Pons (tissue), 1 donor: Measurements from ENCODE around the gene PTPN7.
"Not testable (repeated sequence)": the region's sequence is repeated elsewhere in the genome, so short reads cannot be mapped to it uniquely, and the experiment has no call there.

Experiments used
- DNase-seq: peaks from one replicate; pipeline ENCODE4 v3.0.0-alpha.2; 2016; ENCODE audit warnings: low spot score

PTPN7 gene

DNA sequence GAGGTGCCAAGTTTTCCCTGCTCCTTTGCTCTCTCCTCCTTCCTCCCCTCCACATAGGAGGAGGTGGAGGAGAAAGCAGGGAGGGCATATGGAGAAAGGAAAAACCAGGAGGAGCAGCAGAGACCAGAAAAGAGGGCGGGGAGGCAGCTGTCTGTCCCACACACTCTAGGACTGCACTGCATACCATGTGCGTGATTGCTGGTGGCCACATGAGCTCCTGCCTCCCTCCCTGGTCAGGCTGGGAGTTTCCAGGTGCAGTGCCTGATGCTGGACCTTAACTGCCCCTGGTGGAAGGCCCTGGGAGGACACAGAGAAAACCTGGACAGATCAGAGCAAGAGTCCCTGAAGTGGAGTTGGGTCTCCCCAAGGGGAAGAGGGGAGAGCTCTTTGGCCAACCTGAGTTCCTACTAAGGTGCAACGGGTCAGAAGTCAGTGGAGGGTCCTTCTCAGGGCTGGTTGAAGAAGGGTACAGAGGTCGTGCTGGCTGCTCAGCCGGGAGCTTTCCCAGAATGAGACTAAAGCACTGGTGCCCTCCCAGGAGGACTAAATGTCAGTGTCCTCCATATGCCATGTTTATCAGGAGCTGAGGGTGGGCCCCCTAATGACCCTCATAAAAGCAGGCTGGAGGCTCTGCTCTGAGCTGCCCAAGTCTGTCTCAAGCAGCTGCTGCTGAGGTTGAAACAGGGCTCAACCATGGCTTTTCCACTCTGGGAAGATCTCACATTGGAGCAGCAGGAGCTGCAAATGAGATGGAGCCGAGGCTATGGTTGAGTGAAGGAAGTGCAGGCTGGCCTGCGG is 29.7 kb upstream of the PTPN7 start:
- DNase-seq: no peak

DNA sequence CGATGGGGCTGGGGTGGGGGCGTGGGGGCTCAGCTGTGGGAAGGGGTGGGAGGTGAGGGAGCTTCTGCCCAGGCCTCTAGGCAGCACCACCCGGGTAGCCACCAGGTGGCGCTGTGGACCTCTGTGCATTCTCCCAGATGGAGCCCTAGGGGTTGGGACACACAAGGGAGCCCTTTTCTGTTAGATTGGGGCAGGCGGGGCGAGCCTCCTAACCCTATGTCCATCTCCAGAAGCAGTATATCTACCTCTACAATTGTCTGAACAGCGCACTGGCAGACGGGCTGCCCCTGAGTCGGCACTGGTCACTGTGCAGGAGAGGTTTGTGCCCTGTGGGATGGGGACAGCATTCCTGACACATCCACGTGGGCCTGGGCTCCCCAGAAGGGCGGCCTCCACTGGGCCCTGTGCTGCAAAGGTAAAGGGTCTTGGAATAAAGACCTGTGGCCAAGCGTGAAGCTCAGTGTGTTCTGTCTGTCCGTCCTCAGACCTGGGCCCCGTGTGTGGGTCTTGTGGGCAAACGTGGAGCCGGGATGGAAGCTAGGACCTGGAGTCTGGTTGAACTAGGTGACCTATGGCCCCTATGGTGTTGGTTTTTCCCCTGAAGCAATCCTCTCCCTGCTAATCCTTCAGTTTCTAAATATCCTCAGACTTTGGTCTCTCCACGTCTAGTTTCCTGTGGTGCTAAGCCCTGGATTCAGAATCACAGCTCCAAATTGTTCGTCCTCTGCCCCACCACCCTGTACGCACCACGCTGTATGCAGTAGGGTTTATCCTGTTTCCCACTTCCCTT is 28.8 kb upstream of the PTPN7 start:
- DNase-seq: peak; percentile 24

DNA sequence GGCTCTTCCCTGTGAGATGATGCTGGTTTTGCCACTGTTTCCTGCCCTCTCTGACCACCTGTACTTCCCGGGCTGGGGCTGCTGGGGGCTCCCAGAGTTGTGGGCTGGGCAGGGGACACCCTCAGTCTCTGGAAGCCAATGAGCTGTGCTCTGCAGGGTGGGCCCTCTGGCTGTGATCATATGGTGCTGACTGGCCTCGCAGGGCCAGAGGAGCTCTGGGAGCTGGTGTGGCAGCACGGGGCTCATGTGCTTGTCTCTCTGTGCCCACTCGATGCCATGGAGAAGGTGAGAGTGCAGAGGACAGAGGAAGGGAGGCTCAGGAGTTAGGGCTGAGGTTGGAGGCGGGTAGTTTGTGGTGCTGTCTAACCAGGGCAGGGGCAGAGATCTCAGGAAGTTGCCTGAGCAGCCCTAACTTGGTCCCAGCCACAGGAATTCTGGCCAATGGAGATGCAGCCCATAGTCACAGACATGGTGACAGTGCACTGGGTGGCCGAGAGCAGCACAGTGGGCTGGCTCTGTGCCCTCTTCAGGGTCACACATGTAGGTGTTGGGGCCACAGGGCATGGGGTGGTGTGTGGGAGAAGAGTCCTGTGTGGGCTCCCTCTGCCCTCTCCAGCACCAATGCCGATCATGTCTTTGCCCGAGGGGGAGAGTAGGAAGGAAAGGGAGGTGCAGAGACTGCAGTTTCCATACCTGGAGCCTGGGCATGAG is 27.4 kb upstream of the PTPN7 start:
- DNase-seq: no peak

DNA sequence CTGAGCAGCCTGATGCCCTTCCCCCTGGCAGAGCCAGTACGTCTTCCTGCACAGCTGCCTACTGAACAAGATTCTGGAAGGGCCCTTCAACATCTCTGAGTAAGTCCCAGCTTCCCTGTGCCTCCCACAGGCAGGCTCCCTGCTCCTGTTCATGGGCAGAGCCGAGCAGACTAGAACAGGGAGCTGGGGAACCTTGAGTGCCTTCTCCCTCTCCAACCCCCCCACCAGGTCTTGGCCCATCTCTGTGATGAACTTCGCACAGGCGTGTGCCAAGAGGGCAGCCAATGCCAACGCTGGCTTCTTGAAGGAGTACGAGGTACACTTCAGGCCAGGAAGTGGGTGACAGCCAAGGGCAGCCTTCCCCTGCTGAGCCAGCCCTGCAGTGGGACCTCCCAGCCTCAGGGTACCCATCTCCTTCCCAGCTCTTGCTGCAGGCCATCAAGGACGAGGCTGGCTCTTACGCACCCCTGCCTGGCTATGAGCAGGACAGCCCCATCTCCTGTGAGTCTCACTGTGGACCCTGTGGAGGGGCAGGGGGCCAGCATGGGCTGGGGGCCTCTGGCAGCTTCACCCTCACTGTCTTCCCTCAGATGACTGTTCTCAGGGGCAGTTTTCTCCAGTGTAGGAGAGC is 26.8 kb upstream of the PTPN7 start:
- DNase-seq: no peak

DNA sequence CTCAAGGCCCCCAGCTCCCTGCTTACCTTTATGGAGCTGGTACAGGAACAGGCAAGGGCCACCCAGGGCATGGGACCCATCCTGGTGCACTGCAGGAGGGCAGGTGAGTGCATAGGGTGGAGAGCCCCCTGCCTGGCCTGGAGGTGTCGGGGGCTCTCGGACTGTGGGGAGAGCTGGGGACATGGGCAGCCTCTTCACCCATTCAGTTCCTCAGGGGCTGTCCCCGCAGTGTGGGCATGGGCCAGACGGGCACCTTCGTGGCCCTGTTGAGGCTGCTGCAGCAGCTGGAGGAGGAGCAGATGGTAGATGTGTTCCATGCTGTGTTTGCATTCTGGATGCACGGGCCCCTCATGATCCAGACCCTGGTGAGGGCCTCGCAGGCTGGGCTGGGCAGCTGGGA is 25.9 kb upstream of the PTPN7 start:
- DNase-seq: no peak

DNA sequence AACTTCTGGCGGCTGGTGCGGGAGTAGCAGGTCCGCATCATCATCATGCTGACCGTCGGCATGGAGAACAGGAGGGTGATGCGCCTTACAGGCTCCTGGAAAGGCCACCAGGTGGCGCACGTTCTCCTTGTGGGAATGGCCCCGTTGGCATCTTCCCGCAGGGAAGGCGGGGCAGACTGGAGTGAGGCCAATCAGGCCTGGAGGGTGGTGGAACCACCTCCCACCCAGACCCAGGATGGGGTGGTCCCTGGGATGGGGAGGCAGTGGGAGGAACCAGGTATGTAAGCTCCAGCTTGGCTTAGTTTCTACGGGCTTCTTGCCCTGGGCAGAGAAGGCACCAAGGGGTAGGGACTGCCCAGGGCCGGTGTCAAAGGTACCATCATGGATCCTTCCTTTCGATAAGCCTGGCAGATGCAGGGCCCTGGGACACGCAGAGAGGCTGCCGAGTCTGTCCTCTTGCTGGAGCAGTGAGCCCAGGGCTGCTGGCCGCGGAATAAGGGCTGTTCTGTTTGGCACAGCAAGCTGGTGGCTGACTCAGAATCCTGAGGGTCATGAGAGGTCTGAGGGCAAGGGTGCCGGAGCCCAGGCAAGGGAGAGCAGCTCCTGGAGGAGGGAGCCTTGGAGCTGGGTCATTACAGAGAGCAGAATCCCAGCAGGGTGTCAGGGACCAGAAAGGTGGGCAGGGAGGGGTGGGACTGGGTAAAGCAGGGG is 24.5 kb upstream of the PTPN7 start:
- DNase-seq: peak; percentile 78

DNA sequence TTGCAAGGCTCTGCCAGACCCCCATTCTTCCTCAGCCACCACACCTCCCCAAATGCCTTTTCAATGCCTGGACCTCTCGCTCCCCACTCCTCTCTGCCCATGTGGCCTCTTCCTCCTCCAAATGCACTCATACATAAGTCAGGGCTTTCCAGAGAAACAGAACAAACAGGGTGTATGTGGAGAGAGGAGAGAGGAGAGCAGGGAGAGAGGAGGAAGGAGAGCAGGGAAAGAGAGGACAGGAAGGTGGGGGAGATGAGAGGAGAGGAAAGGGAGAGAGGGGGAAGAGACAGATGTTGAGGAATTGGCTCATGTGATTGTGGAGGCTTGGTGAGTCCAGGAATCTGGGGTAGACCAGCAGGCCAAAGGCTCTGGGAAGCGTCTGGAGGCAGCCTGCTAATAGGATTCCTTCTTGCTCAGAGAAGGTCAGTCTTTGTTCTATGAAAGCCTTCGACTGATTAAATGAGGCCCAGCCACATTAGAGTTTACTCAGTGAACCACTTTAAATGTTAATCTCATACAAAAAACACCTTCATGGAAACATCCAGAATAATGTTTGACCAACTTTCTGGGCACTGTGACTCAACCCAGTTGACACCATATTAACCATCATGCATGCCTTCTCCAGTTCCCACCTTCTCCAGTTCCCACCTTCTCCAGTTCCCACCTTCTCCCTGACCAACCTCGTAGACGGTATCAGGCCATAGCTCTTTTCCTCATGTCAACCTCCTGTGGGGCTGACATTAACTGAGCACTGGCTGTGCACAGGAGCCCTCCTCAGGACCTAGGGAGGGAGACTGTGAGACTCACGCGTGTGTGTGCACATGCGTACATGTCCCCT is 21.9 kb upstream of the PTPN7 start:
- DNase-seq: no peak

DNA sequence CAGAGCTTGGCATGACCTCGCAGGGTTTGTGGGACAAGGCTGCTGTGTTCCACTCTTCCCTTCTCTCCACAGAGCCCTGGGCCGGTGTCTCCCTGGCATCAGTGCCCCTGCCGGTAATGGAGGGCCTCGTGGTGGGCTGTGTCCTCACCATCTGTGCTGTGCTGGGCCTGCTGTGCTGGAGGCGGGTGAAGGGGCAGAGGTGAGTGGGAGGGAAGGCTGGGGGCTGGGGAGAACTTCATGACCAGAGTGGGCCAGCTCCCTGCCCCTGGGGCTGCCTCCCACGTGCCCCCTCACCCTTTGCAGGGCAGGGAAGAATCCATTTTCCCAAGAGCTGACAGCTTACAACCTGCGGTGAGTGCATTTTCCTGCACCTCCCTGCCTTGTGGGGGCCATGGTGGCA is 21.2 kb upstream of the PTPN7 start:
- DNase-seq: no peak

DNA sequence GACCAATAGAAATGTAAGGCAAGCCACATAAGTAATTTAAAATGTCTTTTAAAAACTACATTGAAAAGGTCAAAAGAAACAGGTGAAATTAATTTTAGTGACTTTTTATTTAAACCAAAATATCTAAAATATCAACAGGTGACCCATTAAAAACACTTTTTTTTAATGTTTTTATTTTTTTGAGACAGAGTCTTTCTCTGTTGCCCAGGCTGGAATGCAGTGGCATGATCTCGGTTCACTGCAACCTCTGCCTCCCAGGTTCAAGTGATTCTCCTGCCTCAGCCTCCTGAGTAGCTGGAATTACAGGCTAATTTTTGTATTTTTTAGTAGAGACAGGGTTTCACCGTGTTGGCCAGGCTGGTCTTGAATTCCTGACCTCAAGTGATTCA is 20.3 kb upstream of the PTPN7 start:
- not testable (repeated sequence) for DNase-seq

DNA sequence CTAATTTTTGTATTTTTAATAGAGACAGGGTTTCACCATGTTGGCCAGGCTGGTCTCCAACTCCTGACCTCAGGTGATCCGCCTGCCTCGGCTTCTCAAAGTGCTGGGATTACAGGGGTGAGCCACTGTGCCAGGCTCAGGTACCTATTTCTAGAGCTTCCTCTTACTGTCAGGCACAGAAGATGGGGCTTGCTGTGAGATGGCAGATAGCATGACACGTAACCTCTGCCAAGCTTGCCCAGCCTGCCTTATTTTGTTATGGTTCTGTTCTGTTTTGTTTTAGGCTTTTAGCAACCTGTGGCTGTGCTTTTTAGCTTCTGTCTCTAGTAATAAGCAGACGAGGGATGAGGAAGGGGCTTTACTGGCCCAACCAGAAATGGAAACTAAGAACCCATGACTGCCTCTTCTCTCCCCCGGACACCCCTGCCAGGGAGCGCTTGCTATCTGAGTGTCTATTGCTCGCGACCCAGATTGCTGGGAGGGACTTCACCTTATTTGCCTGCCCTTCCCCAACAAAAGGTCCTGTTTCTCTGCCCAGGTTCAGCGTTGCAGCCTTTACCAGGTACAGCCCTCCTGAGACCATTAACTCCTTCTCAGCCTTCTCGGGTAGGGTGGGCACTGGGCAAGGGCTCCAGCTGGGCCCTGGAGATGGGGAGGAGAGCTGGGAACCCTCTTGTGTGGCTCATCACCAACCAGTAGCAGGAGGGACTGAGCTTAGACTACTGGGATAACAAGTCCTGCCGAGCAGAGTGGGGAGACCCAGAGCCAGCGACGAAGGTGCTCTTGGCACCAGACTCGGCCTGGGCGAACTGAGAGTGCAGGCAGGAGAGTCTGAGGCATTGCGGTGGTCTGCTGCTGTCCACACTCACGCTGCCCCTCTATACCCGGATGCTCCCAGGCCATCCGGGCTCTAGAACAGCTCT is 19.7 kb upstream of the PTPN7 start:
- DNase-seq: no peak

DNA sequence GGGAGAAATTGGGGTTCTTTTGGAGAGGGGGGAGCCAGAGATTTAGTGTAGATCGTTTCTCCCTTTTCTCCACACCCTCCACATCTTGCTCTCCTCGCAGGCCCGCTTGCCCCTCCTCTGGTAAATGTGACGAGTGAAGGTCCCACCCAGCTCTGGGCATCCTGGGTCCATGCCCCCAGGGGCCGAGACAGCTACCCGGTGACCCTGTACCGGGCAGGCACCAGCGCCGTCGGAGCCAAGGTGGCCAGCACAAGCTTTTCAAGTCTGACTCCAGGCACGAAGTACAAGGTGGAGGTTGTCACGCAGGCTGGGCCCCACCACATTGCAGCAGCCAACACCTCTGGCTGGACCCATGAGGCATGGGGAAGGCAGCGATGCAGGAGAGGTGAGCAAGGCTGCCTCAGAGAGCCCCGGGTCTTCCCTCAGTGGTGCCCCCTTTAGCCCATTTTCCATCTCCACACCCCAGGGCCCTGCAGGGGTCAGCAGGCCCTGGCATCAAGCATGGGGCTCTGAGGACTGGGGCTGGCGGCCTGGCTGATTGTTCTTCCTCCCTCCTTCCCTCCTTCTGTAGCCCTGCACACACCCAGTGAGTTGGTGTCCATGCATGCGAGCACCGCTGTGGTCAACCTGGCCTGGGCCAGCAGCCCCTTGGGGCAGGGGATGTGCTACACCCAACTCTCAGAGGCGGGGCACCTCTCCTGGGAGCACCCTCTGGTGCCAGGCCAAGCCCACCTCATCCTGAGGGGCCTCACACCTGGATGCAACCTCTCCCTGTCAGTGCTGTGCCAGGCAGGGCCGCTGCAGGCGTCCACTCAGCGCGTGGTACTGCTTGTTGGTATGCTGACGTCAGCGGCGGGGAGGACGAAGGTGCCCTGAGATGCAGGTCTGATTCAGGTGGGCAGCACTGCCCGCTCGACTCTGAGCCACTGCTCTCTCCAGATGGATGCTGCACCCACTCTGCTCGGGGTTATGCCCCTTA is 16.8 kb upstream of the PTPN7 start:
- no peak for DNase-seq

DNA sequence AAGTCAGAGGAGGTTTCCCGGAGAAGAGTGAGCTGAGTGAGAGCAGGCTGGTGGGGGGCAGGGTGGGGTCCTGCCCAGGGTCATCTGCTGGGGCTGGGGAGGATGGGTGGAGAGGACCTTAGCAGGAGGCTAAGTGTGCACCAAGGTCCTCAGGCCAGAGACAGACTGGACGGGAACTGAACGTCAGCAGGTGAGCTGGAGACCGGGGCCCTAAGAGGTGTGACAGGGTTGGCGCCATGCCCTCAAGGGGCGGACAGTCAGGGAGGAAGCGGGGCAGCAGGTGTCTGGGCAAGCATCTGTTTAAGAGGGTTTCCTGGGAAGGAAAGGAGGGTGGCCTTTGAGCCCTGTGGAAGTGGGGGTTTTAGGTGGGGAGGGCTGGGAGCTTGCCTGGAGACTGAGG is 13.6 kb upstream of the PTPN7 start:
- no peak for DNase-seq

DNA sequence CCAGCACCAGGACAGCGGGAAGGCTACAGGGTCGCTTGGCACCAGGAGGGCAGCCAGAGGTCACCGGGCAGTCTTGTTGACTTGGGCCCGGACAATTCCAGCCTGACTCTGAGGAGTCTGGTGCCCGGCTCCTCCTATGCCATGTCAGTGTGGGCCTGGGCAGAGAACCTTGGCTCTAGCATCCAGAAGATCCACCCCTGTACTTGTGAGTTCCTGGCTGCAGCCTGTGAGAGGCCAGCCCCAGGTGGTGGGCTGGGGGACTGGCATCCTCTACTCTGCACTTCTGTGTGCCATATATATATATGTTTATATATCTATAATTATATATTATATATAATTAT is 11.6 kb upstream of the PTPN7 start:
- DNase-seq: no peak

DNA sequence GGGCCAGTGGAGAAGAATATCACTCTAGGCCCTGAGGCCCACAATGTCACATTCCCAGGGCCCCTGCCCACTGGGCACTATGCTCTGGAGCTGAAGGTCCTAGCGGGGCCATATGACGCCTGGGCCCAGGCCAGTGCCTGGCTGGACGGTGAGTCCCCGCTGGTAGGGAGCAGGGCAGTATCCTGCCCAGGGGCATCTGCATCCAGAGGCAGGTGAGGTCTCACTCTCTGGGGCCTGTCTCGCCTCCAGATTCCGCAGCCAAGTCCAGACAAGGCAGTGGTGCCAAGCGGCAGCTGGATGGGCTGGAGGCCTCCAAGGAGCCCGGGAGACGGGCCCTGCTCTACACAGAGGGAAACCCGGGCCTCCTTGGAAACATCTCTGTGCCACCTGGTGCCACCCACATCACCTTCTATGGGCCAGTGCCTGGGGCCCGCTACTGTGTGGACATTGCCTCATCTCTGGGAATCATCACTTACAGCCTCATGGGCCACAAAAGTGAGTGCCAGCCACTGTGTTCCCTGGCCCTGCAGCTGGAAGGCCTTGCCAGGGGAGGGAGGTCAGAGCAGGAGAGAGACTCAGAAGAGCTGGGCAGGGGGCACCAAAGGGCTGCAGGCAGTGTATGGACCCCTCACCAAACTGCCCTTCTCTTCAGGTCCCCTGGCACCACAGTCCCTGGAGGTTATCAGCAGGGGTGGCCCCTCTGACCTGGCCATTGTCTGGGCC is 11.1 kb upstream of the PTPN7 start:
- no peak for DNase-seq

DNA sequence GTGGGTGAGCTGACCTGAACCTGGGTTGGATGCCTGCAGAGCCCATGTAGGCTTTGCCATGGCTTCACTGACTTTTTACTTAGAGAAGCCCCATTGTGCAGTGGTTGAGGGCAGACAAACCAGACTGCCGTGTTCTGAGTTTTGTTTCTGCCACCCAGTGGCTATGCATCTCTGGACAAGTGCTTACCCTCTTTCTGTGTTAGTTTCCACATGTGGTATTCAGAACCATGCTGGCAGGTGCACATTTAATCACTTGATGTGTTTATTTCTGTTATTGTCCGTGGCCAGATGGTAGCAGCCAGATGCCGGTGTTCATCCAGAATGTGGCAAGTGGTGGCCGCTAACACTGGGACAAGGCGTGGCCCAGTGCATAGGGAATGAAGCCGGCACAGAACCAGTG is 10.3 kb upstream of the PTPN7 start:
- no peak for DNase-seq

DNA sequence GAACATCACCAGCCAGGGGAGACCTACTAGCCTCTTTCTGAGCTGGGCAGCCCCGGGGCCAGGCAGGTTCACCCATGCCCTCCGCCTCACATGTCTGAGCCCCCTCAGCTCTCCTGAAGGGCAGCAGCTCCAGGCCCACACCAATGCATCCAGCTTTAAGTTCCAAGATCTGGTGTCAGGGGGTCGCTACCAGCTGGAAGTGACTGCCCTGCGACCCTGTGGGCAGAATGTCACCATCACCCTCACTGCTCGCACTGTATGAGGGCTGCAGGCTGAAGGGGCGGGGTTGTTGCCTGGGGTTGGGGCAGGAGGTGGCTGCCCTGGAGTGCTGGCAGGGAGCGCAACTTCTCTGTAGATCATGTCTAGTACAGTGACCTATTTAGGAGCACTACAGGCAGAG is 8.5 kb upstream of the PTPN7 start:
- no peak for DNase-seq

DNA sequence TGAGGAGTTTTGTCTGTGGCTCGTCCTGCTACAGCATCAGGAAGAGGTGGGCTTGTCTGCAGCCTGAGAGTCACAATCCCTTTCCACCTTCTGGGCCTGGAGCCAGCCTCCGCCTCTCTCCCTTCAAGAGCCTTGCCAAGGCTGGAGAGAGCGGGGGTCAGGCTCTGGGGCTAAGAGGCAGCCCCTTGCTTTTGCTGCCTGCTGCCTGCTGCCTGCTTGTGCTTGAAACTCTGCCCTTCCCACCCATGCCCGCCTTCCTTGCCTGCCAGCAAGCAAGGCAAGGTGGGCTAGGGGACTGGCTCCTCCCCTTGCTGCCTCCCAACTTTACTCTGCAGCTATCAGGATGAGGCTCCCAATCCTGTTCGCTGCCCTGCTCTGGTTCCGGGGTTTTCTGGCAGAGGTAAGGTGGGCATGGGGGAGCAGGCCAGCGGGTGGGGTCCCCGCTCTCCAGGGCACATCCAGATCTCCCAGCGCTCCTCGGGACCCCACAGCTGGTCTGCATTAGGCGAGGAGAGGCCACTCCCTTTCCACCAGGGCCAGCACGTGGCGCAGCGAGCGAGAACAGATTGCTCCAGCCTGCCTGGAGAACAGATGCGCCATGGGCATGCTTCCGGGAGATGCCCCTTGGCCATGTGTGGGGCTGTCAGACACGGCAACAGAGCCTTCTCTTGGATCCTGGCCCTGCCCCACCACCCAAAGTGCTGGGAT is 7.5 kb upstream of the PTPN7 start:
- DNase-seq: no peak
